Measurements from ENCODE around the gene ATXN7L1. TPM values are rescaled to one million over a fixed set of nuclear protein-coding genes. Genes with fewer than 3 reads are reported as not detected.
"Not testable (repeated sequence)": the region's sequence is repeated elsewhere in the genome, so short reads cannot be mapped to it uniquely, and the experiment has no call there.

ATXN7L1 gene
- total RNA-seq, 1 experiment from 2014 or later: 16.3 TPM

DNA sequence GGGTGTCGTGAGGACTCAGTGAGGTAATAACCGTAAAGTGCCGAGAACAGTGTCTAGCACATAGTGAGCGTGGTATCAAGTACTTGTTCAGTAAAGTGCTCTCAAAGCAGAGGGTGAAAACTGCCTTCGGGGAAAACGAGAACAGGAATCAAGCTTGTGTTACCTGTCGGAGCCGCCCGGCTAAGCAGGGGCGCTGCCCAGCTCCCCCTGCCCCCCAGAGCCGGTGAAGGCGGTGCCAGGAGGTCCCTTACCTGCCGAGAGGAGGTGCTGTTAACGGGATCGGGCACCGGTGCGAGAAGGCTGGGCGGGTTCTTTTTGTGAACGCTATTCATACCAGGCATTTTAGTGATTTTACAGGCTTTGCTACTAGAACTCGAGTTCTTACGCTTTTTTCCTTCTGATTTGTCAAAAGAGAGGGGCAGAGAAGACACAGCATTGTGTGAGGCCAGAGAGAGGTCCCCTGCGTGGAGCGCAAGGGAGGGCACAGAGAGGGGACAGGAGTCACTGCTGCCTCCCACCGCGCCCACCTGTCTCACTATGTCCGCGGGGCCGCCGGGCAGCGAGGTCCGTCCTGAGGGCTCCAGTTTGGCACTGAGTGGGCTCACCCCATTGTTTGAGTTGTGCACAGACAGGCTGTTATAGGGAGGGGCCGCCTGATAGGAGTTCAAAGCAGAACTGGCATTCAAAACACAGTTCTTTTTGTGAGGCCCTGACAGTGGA is 262.6 kb downstream of the ATXN7L1 start:
- in situ Hi-C loops (cut with HindIII; ENCODE audit: low pct_unique_long_range_greater_than_20kb, low sequenced_read_pairs): no loop called here

DNA sequence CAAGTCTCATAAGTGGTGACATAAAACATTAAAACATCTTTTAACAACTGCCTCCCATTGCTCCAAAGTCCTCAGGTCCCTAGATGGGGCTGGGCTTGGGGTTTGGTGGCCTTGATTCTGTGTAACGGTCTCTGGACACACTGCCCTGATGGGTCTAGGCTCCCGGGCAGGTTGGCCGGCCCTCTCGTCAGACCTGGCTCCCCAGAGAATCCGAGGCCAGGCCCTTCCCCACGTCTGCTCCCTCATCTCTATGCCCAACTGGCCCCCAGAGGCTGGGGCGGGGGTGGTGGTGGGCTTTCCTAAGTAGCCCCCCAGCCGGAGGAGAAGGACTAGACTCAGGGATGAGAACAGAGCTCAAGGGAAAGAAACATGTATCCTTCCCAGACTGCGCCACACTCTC is 263.6 kb downstream of the ATXN7L1 start:
- in situ Hi-C loops (cut with HindIII; ENCODE audit: low pct_unique_long_range_greater_than_20kb, low sequenced_read_pairs): no loop called here

More for the DNA sequence above, 262.6 kb downstream of the ATXN7L1 start:
- no peak for DNase-seq (ENCODE audit: low read depth, low spot score)

DNA sequence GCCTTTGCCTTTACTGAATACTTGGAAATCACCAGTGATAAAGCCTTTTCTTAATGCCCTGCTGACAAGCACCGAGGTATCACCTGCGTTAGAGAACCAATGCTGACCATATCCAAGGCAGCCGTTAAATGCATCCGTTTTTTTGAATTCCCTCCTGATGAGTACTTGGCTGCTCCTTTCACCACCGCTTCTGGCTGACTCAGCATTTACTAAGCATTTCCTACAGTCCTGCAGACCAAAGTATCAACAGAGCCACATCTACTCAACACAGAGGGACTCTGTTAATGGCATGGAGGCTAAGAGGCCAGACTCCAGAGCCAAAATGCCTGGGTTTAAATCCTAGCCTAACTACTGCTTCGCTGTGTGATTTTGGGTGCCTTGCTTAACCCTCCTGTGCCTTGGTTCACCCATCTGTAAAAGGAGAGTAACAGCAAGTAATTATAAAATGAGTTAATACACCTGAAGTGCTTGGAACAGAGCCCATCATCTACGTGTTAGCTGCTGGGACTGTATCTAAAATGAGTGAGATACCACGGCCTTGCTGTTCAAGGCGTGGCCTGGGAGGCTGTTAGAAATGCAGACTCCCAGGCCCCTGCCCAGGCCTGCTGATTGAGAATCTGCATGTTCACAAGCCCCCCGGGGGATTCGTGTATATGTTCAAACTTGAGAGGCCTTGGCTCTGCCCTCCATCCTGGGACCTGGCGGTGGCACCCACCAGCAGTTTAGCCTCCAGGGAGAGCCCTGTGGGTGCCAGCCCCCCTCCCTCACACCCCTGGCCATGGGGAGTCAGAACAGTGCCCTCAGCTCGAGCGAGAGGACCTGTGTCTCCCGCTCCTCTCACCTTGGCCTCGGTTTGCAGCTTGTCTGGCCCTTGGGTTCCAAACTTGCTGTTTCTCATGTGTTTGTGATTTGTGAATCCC is 264.3 kb downstream of the ATXN7L1 start:
- no peak for DNase-seq (ENCODE audit: low read depth, low spot score)
- in situ Hi-C loops (cut with HindIII; ENCODE audit: low pct_unique_long_range_greater_than_20kb, low sequenced_read_pairs): no loop called here

More for the DNA sequence above, 263.6 kb downstream of the ATXN7L1 start:
- DNase-seq (ENCODE audit: low read depth, low spot score): no peak

DNA sequence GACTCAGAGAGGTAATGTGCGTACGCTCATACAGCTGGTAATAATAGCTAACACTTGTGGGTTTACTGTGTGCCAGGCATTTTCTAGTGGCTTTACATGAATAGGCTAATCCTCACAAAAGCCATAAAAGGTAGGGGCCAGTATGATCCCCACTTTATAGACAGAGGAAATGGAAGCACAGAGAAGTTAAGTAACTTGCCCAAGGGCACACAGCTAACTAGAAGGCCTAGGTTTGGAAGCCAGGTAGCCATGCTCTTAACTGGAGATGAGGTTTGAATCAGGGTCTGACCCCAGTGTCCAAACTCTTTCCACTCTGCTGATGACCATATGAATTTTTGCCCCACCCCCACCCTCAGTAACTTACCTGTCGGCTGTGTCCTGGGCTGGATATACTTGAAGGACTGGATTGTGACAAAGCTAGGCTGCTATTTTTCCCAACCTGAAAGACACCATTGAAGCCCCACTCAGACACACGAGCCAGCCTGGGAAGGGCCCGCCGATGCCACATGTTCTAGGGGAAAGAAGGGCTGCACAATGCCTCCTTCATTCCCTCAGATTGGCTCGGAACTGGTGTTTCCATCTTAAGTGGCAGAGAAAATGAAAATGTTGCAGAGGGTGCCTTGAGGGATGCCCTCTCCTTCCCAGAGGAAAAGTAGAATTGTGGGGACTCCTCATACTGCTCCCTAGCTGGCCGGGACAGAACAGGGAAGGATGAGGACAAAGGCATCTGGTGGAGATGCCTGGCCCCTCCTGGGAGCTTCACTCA is 266.1 kb downstream of the ATXN7L1 start:
- DNase-seq (ENCODE audit: low read depth, low spot score): no peak
- in situ Hi-C loops (cut with HindIII; ENCODE audit: low pct_unique_long_range_greater_than_20kb, low sequenced_read_pairs): no loop called here

DNA sequence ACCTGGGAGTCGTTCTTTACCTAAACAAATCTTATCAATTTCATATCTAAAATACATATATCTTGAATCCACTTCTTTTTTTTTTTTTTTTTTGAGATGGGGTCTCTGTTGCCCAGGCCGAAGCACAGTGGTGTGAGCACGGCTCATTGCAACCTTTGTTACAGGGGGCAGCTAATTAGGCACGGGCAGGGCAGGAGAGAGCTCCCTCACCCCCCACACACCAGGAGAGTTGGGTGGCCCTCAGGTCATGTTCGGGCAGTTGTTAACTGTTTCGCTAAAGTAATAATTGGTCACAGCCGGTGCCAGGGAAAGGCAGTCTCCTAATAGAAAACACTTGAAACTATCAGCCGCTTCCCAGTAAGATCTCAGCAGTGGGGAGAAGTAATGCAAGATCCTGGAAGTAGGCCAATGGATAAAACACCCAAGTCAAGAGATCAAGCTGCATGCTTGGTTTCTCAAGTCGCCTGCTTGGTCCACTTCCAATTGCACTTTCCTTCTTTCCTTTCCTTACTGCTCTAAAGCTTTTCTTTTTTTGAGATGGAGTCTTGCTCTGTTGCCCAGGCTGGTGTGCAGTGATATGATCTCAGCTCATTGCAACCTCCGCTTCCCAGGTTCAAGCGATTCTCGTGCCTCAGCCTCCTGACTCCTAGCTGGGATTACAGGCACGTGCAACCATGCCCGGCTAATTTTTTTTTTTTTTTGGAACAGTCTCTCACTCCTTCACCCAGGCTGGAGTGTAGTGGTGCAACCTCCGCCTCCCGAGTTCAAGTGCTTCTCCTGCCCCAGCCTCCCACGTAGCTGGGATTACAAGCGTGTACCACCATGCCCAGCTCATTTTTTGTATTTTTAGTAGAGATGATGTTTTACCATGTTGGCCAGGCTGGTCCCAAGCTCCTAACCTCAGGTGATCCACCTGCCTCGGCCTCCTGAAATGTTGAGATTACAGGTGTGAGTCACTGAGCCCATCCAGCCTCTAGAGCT is 273.8 kb downstream of the ATXN7L1 start:
- DNase-seq (ENCODE audit: low read depth, low spot score): no peak
- in situ Hi-C loops (cut with HindIII; ENCODE audit: low pct_unique_long_range_greater_than_20kb, low sequenced_read_pairs): no loop called here

DNA sequence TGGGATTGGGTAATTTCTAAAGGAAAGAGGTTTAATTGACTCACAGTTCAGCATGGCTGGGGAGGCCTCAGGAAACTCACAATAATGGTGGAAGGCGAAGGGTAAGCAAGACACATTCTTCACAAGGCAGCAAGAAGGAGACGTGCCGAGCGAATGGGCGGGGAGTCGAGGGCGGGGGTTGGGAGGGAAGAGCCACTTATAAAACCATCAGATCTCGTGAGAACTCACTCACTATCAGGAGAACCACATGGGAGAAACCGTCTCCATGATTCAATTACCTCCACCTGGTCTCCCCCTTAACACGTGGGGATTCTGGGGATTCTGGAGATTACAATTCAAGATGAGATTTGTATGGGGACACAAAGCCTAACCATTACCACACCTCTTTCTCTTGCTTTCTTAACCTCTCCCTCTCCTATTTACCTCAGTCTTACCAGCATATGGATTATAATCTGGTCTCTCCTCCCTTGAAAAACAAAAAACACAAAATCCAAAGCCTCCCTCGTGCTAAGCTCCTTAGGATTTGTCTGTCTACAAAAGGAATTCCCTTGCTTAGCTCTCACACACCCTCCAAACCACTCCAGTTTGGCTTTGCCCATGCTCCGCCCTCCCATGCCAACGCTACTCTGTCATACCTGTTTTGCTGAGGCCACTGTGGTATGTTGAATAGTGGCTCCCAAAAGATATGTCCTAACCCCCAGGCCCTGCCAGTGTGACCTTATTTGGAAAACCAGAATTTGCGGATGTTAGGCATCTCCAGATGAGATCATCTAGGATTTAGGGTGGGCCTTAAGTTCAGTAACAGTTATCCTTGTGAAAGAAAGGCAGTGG is 275.5 kb downstream of the ATXN7L1 start:
- no peak for DNase-seq (ENCODE audit: low read depth, low spot score)
- in situ Hi-C loops (cut with HindIII; ENCODE audit: low pct_unique_long_range_greater_than_20kb, low sequenced_read_pairs): no loop called here

DNA sequence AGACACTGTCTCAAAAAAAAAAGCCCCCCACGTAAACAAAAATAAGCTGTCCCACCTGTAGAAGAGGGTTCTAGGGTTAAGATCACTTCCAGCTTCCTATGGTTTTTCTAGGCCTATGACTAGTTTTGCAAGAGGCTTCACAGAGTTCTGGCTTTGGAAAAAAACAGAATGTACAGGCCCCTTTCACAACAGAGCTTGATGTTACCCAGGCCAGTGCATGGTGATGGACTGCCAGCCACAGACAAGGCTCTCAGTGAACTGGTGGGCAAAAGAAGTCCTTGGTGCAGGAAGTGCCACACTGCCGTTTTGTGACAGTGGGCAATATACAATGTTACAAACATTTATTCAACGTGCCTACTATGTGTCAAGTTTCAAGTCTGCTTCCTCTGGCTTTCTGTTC is 276.8 kb downstream of the ATXN7L1 start:
- in situ Hi-C loops (cut with HindIII; ENCODE audit: low pct_unique_long_range_greater_than_20kb, low sequenced_read_pairs): no loop called here

DNA sequence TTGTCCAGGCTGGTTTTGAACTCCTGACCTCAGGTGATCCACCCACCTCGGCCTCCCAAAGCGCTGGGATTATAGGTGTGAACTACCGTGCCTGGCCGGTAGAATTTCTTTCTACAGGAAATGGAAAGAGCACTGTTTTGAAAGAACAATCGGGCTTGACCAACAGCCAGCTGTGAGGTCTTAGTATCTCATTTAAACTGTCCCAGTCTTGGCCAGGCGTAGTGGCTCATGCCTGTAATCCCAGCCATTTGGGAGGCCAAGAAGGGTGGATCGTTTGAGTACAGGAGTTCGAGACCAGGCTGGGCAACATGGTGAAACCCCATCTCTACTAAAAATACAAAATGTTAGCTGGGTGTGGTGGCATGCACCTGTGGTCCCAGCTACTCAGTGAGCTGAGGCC is 277.3 kb downstream of the ATXN7L1 start:
- DNase-seq (ENCODE audit: low read depth, low spot score); in situ Hi-C loops (cut with HindIII; ENCODE audit: low pct_unique_long_range_greater_than_20kb, low sequenced_read_pairs): not testable (repeated sequence)

More for the DNA sequence above, 276.8 kb downstream of the ATXN7L1 start:
- DNase-seq (ENCODE audit: low read depth, low spot score): no peak

DNA sequence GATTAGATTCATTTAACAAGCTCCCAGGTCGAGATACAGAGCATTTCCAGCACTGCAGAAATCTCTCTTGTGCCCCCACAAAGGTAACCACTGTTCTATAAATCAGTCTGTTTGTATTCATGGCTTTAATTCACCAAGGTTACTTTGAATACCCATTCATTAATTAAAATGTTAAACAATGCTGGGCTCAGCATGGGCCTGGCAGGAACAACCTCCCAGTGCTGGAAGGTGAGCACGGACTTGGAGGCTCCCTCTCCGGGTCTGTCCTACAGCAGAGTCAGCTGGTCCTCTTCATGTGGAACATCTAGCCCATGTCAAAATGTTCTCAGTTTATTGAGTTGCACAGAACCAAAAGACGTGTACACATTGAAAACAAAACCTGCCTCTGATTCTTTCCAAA is 279.5 kb downstream of the ATXN7L1 start:
- DNase-seq (ENCODE audit: low read depth, low spot score): no peak
- in situ Hi-C loops (cut with HindIII; ENCODE audit: low pct_unique_long_range_greater_than_20kb, low sequenced_read_pairs): no loop called here

DNA sequence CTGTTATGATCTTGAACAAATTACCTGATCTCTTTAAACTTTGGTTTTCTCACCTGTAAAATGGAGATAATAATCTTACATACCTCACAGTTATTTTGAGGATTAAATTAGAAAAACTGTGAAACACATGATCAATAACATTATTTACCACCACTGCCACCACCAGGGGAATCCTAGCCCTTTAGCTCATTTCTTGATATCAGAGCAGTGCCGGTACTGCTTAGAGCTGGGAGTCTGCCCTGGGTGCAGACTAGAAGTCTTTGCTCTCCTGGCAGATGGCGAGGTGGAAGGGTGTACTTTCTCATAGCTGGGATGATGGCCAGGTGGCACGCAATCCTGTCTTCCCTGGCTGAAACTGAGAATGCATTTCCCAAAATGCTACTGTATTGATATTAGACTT is 282.4 kb downstream of the ATXN7L1 start:
- no peak for DNase-seq (ENCODE audit: low read depth, low spot score)
- in situ Hi-C loops (cut with HindIII; ENCODE audit: low pct_unique_long_range_greater_than_20kb, low sequenced_read_pairs): no loop called here

DNA sequence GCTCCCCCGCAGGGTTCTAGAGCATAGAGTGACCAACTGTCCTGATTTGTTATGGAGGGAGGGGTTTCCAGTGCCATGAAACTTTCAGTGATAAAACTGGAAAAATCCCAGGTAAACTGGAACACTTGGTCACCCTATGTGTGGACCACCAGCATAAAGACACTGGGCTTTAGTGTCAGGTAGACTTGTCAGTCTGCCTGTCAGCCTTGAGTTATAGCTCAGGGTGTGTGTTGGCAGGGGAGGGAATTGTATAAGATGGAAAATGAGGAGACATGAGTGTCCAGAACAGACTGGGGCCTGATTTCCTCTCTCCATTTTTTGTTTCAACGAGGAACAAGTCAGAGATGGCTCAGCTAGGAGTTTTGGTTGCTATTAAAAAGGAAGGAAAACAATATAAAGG is 284.9 kb downstream of the ATXN7L1 start:
- no peak for DNase-seq (ENCODE audit: low read depth, low spot score)
- in situ Hi-C loops (cut with HindIII; ENCODE audit: low pct_unique_long_range_greater_than_20kb, low sequenced_read_pairs): no loop called here

DNA sequence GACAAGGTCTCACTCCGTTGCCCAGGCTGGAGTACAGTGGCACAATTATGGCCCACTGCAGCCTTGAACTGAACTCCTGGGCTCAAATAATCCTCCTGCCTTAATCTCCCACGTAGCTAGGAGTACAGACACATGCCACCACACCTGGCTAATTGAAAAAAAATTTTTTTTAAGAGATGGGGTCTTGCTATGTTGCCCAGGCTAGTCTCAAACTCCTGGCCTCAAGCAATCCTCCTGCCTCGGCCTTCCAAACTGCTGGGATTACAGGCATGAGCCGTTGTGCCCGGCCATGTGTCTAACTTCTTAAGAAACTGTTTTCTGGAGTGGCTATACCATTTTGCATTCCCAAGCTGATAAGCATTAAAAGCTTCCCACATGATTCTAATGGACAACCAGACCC is 285.6 kb downstream of the ATXN7L1 start:
- in situ Hi-C loops (cut with HindIII; ENCODE audit: low pct_unique_long_range_greater_than_20kb, low sequenced_read_pairs): no loop called here

DNA sequence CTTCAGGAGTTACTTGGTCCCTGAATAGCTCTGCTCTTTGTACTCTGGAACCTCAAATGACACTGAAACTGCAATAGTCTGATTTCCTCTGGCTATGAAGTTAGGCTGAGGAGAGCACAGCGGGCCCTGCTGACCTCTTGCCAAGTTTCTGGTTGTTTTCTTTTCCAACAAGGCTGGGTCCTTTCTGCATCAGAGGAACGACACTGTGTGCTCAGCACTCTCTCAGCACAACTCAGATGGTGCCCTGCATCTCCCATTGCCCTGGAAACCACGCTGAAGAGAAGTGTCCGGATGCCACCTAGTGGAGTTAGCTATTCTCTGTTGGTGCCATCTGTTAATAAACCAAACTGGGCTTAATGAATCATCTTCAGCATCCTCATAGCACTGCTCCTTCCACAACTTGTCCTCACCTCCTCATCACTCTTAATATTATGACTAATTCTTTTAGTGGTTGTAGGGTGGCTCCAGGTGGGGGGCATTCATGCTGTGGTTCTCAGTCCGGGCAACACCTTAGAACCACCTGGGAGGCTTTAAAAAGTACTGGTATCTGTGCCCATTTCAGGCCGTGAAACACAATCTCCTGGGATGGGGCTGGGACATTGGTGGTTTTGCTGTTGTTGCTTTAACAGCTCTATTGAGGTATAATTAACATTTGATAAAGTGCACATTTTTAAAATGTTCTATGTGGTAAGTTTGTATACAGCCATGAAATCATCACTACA is 286.9 kb downstream of the ATXN7L1 start:
- peak; percentile 93 for DNase-seq (ENCODE audit: low read depth, low spot score)
- in situ Hi-C loops (cut with HindIII; ENCODE audit: low pct_unique_long_range_greater_than_20kb, low sequenced_read_pairs): no loop called here

More for the DNA sequence above, 285.6 kb downstream of the ATXN7L1 start:
- no peak for DNase-seq (ENCODE audit: low read depth, low spot score)

DNA sequence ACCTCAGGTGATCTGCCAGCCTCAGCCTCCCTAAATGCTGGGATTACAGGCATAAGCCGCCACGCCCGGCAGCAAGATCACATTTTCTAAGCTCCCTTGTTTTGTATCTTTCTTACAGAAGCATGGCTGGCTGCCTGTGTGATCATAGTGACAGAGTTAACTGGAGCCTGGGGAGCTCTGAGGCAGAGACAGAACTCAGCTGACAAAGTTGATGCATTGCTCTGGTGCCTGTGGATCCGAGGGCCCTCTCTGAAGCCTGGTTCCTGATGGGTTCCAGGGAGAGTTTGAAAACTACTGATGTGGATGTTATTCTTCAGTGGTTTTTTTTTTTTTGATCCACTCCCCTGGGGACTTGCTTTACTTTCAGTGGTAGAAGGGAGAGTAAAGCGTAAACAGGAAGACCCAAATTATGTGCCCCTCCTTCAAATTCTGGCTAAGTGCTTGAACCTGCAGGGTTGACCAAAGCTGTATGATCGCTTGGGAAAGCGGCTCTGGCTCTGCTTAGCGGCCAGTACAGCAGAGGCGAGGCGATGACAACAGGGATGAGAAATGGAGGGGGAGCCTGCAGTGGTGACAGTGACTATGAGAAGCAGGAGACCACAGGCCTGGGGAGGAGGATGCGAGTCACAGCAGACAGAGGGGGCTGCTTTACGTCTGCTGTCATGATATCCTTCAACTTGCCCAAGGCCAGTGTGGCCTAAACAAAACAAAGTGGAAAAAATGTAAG is 288.3 kb downstream of the ATXN7L1 start:
- no peak for DNase-seq (ENCODE audit: low read depth, low spot score)
- in situ Hi-C loops (cut with HindIII; ENCODE audit: low pct_unique_long_range_greater_than_20kb, low sequenced_read_pairs): no loop called here

DNA sequence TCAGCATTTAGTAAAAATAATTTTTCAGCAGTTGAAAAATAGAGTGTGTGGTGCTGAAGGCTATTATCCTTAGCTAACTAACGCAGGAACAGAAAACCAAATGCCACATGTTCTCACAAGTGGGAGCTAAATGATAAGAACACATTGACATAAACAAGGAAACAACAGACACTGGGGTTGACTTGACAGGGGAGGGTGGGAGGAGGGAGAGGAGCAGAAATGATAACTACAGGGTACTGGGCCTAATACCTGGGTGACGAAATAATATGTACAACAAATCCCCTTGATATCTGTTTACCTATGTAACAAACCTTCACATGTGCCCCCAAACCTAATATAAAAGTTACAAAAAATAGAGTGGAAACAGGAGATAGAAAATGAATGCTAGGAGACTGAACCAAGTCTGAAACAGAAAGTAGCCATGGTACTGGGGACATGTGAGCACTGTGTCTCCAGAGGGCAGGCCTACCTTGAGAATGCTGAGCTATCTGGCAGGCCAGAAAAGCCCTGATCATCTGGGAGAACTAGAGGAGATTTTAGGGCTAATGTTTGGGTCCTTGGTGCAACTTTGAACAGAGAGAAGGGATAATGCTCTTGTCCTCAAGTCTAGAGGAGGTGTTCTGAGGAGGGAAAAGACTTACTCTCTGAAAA is 290.4 kb downstream of the ATXN7L1 start:
- DNase-seq (ENCODE audit: low read depth, low spot score): no peak
- in situ Hi-C loops (cut with HindIII; ENCODE audit: low pct_unique_long_range_greater_than_20kb, low sequenced_read_pairs): no loop called here

Data from SK-MEL-5 (cell line).